ENCODE results near the gene ZNF518B. TPM values are rescaled to one million over a fixed set of nuclear protein-coding genes. Genes with fewer than 3 reads are reported as not detected.
A peak's percentile ranks its signal among the peaks of the same experiment; 100 is the strongest.

ZNF518B gene
- total RNA-seq, 1 donor from 2014 or later, result 44.0 TPM

- peak overlapping the region; percentile 92 for H3K4me3 Mint-ChIP-seq
These were observed 501 bp downstream of the ZNF518B start for GRCh38 chr4:10456595-10457254.

GRCh38 chr4:10456260-10456594 is 999 bp downstream of the ZNF518B start:
- peak overlapping the region; percentile 92 for H3K4me3 Mint-ChIP-seq
- peak overlapping the region; percentile 91 for H3K27ac Mint-ChIP-seq
- H3K9me3 Mint-ChIP-seq, result peaks cover 19% of the 10 kb centered on the region

More at GRCh38 chr4:10456595-10457254, 501 bp downstream of the ZNF518B start:
- peak overlapping the region; percentile 91 for H3K27ac Mint-ChIP-seq
- no peak for TF ChIP-seq CTCF (conservative IDR thresholded peaks at IDR 0.05)
- peaks cover 3% of the 10 kb centered on the region for H3K4me1 Mint-ChIP-seq (ENCODE audit: unreplicated experiment)
- peaks cover 40% of the 10 kb centered on the region for H3K36me3 Mint-ChIP-seq
- peaks cover 17% of the 10 kb centered on the region for H3K9me3 Mint-ChIP-seq
- DNase-seq (ENCODE audit: extremely low spot score, unreplicated experiment), result peak; percentile 75
- H3K27me3 Mint-ChIP-seq, result peaks cover 32% of the 10 kb centered on the region

GRCh38 chr4:10455133-10455532 is 2.1 kb downstream of the ZNF518B start:
- Mint-ChIP-seq H3K9me3 (peaks cover 24% of the 10 kb centered on the region), H3K27ac (peak overlapping the region; percentile 27)
- TF ChIP-seq CTCF (conservative IDR thresholded peaks at IDR 0.05), result no peak

More at GRCh38 chr4:10456260-10456594, 999 bp downstream of the ZNF518B start:
- no peak for TF ChIP-seq CTCF (conservative IDR thresholded peaks at IDR 0.05)
- peaks cover 3% of the 10 kb centered on the region for H3K4me1 Mint-ChIP-seq (ENCODE audit: unreplicated experiment)
- H3K27me3 Mint-ChIP-seq, result peaks cover 28% of the 10 kb centered on the region
- peaks cover 43% of the 10 kb centered on the region for H3K36me3 Mint-ChIP-seq
- no peak for DNase-seq (ENCODE audit: extremely low spot score, unreplicated experiment)

GRCh38 chr4:10454726-10455125 is 2.5 kb downstream of the ZNF518B start:
- Mint-ChIP-seq H3K4me3 (no peak overlapping the region), H3K27me3 (peaks cover 19% of the 10 kb centered on the region), H3K27ac (no peak overlapping the region), H3K9me3 (peaks cover 25% of the 10 kb centered on the region), H3K4me1 (ENCODE audit: unreplicated experiment) (peaks cover 3% of the 10 kb centered on the region), H3K36me3 (peaks cover 58% of the 10 kb centered on the region)
- DNase-seq (ENCODE audit: extremely low spot score, unreplicated experiment), result no peak
- TF ChIP-seq CTCF (conservative IDR thresholded peaks at IDR 0.05), result no peak

More at GRCh38 chr4:10455133-10455532, 2.1 kb downstream of the ZNF518B start:
- Mint-ChIP-seq H3K27me3 (peaks cover 22% of the 10 kb centered on the region), H3K4me3 (peak overlapping the region; percentile 52), H3K36me3 (peaks cover 54% of the 10 kb centered on the region), H3K4me1 (ENCODE audit: unreplicated experiment) (peaks cover 3% of the 10 kb centered on the region)
- DNase-seq (ENCODE audit: extremely low spot score, unreplicated experiment), result no peak

GRCh38 chr4:10454121-10454520 is 3.1 kb downstream of the ZNF518B start:
- peaks cover 13% of the 10 kb centered on the region for H3K27me3 Mint-ChIP-seq
- no peak for TF ChIP-seq CTCF (conservative IDR thresholded peaks at IDR 0.05)

More at GRCh38 chr4:10454121-10454520, 3.1 kb downstream of the ZNF518B start:
- Mint-ChIP-seq H3K36me3 (peaks cover 64% of the 10 kb centered on the region), H3K4me1 (ENCODE audit: unreplicated experiment) (peaks cover 3% of the 10 kb centered on the region), H3K9me3 (peaks cover 31% of the 10 kb centered on the region), H3K27ac (no peak overlapping the region), H3K4me3 (peak overlapping the region; percentile 34)
- DNase-seq (ENCODE audit: extremely low spot score, unreplicated experiment), result no peak

Measured in type B pancreatic cell (in vitro differentiated cells).